Suppressor macrophage treated with lipopolysaccharide for 1 hour (primary cell): ENCODE data around the gene LTBR.
A peak's percentile ranks its signal among the peaks of the same experiment; 100 is the strongest.

Experiments used
- DNase-seq, 3 donors: peaks; one replicate each; pipeline ENCODE4 v3.0.0-alpha.2; 2020 to 2022

LTBR gene

GRCh38 chr12:6346942-6347341 lies 37.0 kb upstream of the LTBR start:
- no peak for DNase-seq

GRCh38 chr12:6347367-6348338 lies 36.3 kb upstream of the LTBR start:
- DNase-seq, result peak in 2 of 3 donors; percentile 46 to 48

- no peak for DNase-seq
Measured at GRCh38 chr12:6351622-6352021, 32.3 kb upstream of the LTBR start.

- peak; percentile 79 to 89 (median 81) for DNase-seq
Measured at GRCh38 chr12:6352193-6353173, 31.5 kb upstream of the LTBR start.

- no peak for DNase-seq
Measured at GRCh38 chr12:6354495-6355393, 29.2 kb upstream of the LTBR start.

- DNase-seq, result peak; percentile 79 to 92 (median 92)
Measured at GRCh38 chr12:6355491-6356373, 28.2 kb upstream of the LTBR start.

- no peak for DNase-seq
Measured at GRCh38 chr12:6356374-6356820, 27.6 kb upstream of the LTBR start.

- DNase-seq, result peak; percentile 65 to 74 (median 68)
Measured at GRCh38 chr12:6358881-6359280, 25.1 kb upstream of the LTBR start.

GRCh38 chr12:6360080-6360571 lies 23.8 kb upstream of the LTBR start:
- no peak for DNase-seq

GRCh38 chr12:6360578-6361490 lies 23.1 kb upstream of the LTBR start:
- DNase-seq, result no peak

GRCh38 chr12:6361834-6362233 lies 22.1 kb upstream of the LTBR start:
- DNase-seq, result peak; percentile 69 to 78 (median 71)

GRCh38 chr12:6362403-6362802 lies 21.6 kb upstream of the LTBR start:
- no peak for DNase-seq

- DNase-seq, result no peak
Measured at GRCh38 chr12:6363010-6363329, 21.0 kb upstream of the LTBR start.

GRCh38 chr12:6363330-6364043 lies 20.5 kb upstream of the LTBR start:
- DNase-seq, result peak; percentile 80 to 95 (median 92)

- DNase-seq, result no peak
Measured at GRCh38 chr12:6364044-6364374, 20.0 kb upstream of the LTBR start.

GRCh38 chr12:6367065-6367968 lies 16.6 kb upstream of the LTBR start:
- peak; percentile 68 to 75 (median 69) for DNase-seq

GRCh38 chr12:6367969-6368892 lies 15.7 kb upstream of the LTBR start:
- peak; percentile 67 to 78 (median 68) for DNase-seq
